ENCODE measurements around the gene PIF1.

DNA sequence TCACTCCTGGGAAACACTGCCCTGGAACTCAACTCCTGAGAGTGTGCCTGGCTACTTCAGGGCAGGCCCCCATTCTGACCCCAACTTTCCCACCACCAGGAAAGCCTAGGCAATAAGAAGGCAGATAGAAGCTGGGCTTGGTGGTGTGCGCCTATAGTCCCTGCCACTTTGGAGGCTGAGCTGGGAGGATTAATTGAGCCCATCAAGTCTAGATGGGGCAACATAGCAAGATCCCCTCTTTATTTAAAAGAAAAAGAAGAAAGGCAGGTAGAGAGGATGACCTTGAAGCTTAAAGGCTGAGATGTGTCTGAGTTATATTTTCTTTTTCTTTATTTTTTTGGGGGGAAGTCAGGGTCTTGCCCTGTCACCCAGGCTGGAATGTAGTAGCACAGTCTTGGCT is 45.8 kb downstream of the PIF1 start:
- no peak for TF ChIP-seq CTCF (IDR thresholded peaks at IDR 0.05; ENCODE audit: insufficient read depth, low read length)
- TF ChIP-seq, protein P1, sequence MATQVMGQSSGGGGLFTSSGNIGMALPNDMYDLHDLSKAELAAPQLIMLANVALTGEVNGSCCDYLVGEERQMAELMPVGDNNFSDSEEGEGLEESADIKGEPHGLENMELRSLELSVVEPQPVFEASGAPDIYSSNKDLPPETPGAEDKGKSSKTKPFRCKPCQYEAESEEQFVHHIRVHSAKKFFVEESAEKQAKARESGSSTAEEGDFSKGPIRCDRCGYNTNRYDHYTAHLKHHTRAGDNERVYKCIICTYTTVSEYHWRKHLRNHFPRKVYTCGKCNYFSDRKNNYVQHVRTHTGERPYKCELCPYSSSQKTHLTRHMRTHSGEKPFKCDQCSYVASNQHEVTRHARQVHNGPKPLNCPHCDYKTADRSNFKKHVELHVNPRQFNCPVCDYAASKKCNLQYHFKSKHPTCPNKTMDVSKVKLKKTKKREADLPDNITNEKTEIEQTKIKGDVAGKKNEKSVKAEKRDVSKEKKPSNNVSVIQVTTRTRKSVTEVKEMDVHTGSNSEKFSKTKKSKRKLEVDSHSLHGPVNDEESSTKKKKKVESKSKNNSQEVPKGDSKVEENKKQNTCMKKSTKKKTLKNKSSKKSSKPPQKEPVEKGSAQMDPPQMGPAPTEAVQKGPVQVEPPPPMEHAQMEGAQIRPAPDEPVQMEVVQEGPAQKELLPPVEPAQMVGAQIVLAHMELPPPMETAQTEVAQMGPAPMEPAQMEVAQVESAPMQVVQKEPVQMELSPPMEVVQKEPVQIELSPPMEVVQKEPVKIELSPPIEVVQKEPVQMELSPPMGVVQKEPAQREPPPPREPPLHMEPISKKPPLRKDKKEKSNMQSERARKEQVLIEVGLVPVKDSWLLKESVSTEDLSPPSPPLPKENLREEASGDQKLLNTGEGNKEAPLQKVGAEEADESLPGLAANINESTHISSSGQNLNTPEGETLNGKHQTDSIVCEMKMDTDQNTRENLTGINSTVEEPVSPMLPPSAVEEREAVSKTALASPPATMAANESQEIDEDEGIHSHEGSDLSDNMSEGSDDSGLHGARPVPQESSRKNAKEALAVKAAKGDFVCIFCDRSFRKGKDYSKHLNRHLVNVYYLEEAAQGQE (IDR thresholded peaks at IDR 0.05; ENCODE audit: insufficient replicate concordance, low read depth), result no peak
- TF ChIP-seq POLR2AphosphoS5 (IDR thresholded peaks at IDR 0.05; ENCODE audit: low read depth), result no peak

Measured in HL-60 (cell line).